A204.1 (cell line): ENCODE results near the gene LAMP1.
"Not testable (repeated sequence)": the region's sequence is repeated elsewhere in the genome, so short reads cannot be mapped to it uniquely, and the experiment has no call there.

ENCODE experiments used
- FAIRE-seq: peaks from 2 replicates; lab custom pipeline; 2012; peaks lifted over from hg19 to GRCh38; lab: Jason Lieb, UNC

LAMP1 gene

DNA sequence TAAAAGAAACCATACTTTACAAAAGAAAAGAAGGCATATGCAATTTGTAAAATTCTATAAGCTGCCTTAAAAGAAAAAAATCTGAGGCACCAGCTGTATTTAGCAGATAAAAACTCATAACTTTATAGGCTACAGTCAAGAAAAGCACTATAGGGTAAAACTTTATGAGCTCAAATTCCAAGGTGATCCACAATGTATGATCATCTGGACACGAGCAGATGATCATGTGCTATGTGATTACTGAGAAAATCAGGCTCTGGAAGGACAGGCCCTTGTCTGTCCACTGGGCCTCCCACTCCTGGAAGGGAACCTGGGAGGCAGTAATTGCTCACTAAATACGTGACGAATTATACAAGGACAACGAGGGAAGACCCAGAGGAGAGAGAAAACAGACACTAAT is 59.6 kb downstream of the LAMP1 start:
- FAIRE-seq: no peak

GRCh38 chr13:113357529-113357928 is 60.5 kb downstream of the LAMP1 start:
- no peak for FAIRE-seq

DNA sequence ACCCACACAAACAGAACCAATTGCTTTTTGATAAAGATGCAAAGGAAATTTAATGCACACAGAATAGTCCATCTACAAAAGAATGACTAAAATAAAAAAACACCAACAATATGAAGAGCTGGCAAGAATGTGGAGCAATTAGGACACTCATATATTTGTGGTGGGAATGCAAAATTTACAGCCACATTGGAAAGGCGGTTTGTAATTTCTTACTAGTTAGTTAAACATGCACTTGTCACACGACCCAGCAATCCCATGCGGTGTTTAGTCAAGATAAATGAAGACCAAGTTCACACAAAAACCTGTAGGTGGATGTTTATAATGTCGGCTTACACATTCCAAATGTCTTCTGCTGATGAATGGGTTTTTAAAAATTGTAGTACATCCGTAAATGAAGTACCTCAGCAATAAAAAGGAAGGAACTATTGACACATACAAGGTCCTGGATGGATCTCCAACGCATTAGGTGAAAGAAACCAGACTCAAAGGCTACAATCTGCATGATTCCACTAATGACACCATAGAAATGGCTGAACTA is 61.7 kb downstream of the LAMP1 start:
- FAIRE-seq: no peak

DNA sequence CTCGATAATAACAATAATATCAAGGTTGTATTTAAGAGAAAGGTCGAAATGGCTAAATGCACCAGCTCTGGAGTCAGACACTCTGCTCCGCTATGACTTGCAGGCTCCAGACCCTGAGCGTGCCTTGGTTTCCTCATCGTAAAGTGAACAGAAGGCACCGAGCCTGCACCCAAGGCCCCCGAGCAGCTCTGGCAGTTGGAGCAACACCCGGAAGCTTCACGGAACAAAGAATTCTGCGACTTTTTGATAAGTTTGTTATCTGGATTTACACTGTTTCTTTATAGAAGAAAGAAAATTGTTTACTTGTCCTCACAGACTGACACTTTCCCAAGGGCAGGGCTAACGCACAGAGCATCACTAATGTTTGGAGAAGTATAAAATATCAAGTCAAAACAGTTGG is 62.5 kb downstream of the LAMP1 start:
- FAIRE-seq: no peak

GRCh38 chr13:113360446-113360845 is 63.4 kb downstream of the LAMP1 start:
- FAIRE-seq: no peak

DNA sequence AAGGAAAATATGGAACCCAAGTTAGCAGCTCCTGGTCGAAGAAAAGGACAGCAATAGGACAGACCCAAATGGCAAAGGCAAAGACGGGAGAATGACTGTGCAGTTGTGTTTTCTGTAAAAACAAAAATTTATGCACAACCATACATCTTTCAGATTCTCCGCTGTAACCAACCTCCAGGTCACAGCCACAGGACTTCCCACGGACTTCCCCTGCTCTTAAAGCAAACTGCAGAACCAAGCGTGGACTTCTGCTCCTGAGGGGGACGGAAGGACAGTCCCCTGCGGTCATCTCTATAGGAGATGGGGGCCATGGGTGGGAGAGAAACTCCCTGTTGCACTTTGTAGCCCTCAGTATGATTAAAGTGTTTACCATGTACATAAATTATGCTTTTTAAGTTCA is 64.4 kb downstream of the LAMP1 start:
- FAIRE-seq: no peak

- FAIRE-seq: no peak
Measured at GRCh38 chr13:113364311-113364889, 67.4 kb downstream of the LAMP1 start.

- FAIRE-seq: no peak
Measured at GRCh38 chr13:113364901-113365582, 68.0 kb downstream of the LAMP1 start.

- no peak for FAIRE-seq
Measured at GRCh38 chr13:113365583-113365970, 68.5 kb downstream of the LAMP1 start.

DNA sequence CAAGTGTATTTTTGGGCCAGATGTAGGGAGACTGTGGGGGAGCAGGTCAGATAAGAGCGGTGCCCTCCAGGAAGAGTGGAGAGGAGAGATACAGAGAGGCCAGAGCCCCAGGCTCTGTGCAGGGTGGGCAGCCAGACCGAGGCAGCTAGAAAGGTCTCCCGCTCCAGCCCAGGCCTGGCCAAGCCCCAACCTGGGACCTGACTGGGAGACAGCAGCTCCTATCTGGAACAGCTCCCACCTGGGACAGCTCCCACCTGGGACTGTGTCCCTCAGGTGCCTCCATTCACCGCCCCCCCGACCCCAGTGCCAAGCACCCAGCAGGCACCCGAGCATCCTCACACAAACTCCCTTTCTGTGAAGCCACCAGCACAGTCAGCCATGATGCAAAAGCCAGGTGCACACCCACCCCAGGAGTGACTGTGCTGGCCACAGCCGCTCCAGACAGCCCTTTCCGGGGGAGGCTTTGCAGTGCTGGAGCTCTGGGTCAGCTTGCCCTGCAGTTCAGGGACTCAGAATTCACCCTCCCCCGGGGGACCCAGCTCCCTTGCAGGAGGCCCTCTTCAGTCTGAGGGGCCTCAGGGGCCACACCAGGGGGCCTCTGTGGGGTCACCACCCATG is 69.0 kb downstream of the LAMP1 start:
- FAIRE-seq: no peak

- FAIRE-seq: no peak
Measured at GRCh38 chr13:113367020-113367560, 70.1 kb downstream of the LAMP1 start.

DNA sequence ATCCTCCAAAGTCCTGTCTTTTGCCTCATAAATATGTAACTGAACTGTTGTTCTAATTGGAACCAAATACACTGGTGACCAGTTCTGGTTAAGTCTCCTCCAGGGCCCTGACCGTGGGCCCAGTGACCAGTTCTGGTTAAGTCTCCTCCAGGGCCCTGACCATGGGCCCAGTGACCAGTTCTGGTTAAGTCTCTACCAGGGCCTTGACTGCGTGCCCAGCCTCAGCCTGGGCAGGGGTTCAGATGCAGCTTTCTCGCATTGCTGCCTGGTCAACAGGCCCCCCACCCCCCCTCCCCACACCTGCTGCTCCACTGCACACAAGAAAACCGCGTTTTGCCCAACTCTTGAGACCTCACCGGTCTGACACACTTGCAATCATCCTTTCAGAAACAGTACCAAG is 70.7 kb downstream of the LAMP1 start:
- no peak for FAIRE-seq

DNA sequence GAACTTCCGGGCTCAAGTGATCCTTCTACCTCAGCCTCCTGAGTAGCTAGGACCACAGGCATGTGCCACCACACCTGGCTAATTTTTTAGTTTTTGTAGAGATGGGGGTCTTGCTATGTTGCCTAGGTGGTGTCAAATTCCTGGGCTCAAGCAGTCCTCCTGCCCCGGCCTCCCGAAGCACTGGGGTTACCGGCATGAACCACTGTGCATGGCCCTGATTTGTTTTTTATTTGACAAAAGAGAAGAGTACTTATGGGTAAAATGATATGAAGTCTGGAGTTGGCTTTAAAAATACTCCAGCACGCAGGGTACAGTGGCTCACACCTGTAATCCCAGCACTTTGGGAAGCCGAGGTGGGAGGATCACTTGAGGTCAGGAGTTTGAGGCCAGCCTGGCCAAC is 71.3 kb downstream of the LAMP1 start:
- FAIRE-seq: not testable (repeated sequence)

GRCh38 chr13:113369189-113369588 is 72.2 kb downstream of the LAMP1 start:
- no peak for FAIRE-seq

DNA sequence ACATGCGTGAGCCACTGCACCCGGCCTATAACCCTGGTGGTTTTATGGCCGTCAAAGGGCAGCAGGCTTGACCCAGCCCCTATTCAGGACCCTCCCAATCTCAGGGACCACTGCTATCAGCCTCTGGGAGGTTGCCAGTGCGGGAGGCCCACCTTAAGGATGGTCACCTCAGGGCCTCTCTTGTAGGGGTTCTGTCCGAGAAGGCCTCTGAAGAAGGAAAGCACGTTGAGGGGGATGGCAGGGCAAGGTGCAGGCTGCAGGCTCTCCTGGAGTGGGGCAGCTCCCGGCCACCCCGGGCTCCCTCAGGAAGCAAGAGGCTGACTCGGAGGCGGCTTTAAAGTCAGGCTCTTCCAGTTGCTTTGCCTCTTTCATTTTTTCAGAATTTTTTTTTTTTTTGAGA is 72.8 kb downstream of the LAMP1 start:
- FAIRE-seq: no peak

GRCh38 chr13:113371061-113371460 is 74.0 kb downstream of the LAMP1 start:
- FAIRE-seq: no peak

DNA sequence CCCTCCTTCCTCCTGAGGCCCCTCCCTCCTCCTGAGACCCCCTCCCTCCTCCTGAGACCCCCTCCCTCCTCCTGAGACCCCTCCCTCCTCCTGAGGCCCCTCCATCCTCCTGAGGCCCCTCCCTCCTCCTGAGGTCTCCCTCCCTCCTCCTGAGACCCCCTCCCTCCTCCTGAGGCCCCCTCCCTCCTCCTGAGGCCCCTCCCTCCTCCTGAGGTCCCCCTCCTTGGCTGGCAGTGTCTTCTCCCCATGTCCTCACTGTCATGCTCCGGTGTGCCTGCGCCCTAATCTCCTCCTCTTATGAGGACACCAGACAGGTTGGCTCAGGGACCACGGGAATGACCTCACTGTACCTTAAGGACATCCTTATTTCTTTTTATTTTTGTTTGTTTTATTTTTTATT is 74.7 kb downstream of the LAMP1 start:
- not testable (repeated sequence) for FAIRE-seq
